HG03039 (cell line): Measurements from ENCODE around the gene POU4F3.

Experiments
- ATAC-seq: cut with Tn5 transposase; IDR thresholded peaks from one replicate; pipeline ENCODE4 v1.9.1; 2021; ENCODE audit warnings: mild to moderate bottlenecking, moderate library complexity; ENCODE audit not compliant: unreplicated experiment

POU4F3 gene

GRCh38 chr5:146337928-146338327 lies 711 bp upstream of the POU4F3 start:
- ATAC-seq, result no peak

GRCh38 chr5:146339715-146340259 lies 1.1 kb downstream of the POU4F3 start:
- ATAC-seq, result no peak

- ATAC-seq, result no peak
Measured at GRCh38 chr5:146340260-146341081, 1.8 kb downstream of the POU4F3 start.

- ATAC-seq, result no peak
Measured at GRCh38 chr5:146341854-146342253, 3.2 kb downstream of the POU4F3 start.

- no peak for ATAC-seq
Measured at GRCh38 chr5:146342519-146342881, 3.9 kb downstream of the POU4F3 start.

GRCh38 chr5:146342882-146343865 lies 4.5 kb downstream of the POU4F3 start:
- ATAC-seq, result no peak

- ATAC-seq, result no peak
Measured at GRCh38 chr5:146344155-146345118, 5.8 kb downstream of the POU4F3 start.

- ATAC-seq, result no peak
Measured at GRCh38 chr5:146345240-146345577, 6.6 kb downstream of the POU4F3 start.

- no peak for ATAC-seq
Measured at GRCh38 chr5:146345578-146346366, 7.1 kb downstream of the POU4F3 start.

GRCh38 chr5:146357126-146357525 lies 18.5 kb downstream of the POU4F3 start:
- no peak for ATAC-seq

GRCh38 chr5:146359836-146360235 lies 21.2 kb downstream of the POU4F3 start:
- ATAC-seq, result no peak

GRCh38 chr5:146363161-146363874 lies 24.7 kb downstream of the POU4F3 start:
- ATAC-seq, result no peak

- ATAC-seq, result no peak
Measured at GRCh38 chr5:146365618-146366017, 27.0 kb downstream of the POU4F3 start.

GRCh38 chr5:146366904-146367303 lies 28.3 kb downstream of the POU4F3 start:
- ATAC-seq, result no peak

GRCh38 chr5:146368137-146368536 lies 29.5 kb downstream of the POU4F3 start:
- no peak for ATAC-seq

- no peak for ATAC-seq
Measured at GRCh38 chr5:146369691-146370090, 31.1 kb downstream of the POU4F3 start.

GRCh38 chr5:146376821-146377220 lies 38.2 kb downstream of the POU4F3 start:
- no peak for ATAC-seq

GRCh38 chr5:146378986-146379385 lies 40.3 kb downstream of the POU4F3 start:
- no peak for ATAC-seq

GRCh38 chr5:146380714-146381113 lies 42.1 kb downstream of the POU4F3 start:
- no peak for ATAC-seq
